GM18519 (cell line): Measurements from ENCODE around the gene FBXO46.
"Not testable (repeated sequence)": the region's sequence is repeated elsewhere in the genome, so short reads cannot be mapped to it uniquely, and the experiment has no call there.

Experiments used
- ATAC-seq: cut with Tn5 transposase; IDR thresholded peaks from one replicate; pipeline ENCODE4 v1.9.1; 2021; ENCODE audit warnings: mild to moderate bottlenecking, moderate library complexity; ENCODE audit not compliant: unreplicated experiment, low FRiP score

FBXO46 gene

GRCh38 chr19:45687599-45687998 is 43.1 kb downstream of the FBXO46 start:
- no peak for ATAC-seq

GRCh38 chr19:45685045-45685444 is 45.7 kb downstream of the FBXO46 start:
- ATAC-seq = not testable (repeated sequence)

- ATAC-seq = no peak
Observed at GRCh38 chr19:45682908-45683307, 47.8 kb downstream of the FBXO46 start.

DNA sequence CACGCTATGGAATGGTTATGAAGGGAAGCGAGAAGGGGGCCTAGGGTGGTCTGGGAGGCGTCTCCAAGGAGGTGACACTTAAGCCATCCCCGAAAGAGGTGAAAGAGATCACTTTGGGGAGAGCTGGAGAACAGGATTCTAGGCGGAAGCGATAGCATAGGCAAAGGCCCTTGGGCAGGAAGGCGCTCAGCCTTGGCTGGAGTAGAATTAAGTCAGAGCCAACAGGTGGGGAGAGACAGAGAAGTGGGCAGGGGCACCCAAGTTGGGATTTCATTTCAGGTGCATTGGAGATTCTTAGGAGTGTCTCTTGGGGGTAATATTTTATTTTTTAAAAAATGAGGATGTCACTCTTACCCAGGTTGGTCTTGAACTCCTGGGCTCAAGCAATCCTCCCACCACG is 48.6 kb downstream of the FBXO46 start:
- no peak for ATAC-seq

GRCh38 chr19:45681391-45682015 is 49.2 kb downstream of the FBXO46 start:
- ATAC-seq = peak; percentile 54

GRCh38 chr19:45677351-45678230 is 53.1 kb downstream of the FBXO46 start:
- ATAC-seq = no peak

DNA sequence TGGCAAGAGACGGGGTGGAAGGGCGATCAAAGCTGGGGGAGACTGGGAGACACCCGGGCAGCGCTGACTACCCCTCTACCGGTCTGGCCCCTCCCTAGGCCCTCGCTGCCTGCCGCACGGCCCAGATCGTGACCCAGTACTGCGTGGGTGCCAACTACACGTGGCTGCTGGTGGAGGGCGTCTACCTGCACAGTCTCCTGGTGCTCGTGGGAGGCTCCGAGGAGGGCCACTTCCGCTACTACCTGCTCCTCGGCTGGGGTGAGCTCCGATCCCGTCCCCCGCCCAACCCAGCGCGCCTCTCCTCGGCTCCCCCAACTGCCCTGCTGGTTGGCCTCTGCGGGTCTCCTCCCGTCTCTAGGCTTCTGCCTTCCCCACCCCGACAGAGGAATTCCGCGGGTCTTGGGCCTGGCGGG is 53.8 kb downstream of the FBXO46 start:
- no peak for ATAC-seq

- ATAC-seq = no peak
Observed at GRCh38 chr19:45674946-45675345, 55.8 kb downstream of the FBXO46 start.

GRCh38 chr19:45670670-45671453 is 59.8 kb downstream of the FBXO46 start:
- ATAC-seq = peak; percentile 43

DNA sequence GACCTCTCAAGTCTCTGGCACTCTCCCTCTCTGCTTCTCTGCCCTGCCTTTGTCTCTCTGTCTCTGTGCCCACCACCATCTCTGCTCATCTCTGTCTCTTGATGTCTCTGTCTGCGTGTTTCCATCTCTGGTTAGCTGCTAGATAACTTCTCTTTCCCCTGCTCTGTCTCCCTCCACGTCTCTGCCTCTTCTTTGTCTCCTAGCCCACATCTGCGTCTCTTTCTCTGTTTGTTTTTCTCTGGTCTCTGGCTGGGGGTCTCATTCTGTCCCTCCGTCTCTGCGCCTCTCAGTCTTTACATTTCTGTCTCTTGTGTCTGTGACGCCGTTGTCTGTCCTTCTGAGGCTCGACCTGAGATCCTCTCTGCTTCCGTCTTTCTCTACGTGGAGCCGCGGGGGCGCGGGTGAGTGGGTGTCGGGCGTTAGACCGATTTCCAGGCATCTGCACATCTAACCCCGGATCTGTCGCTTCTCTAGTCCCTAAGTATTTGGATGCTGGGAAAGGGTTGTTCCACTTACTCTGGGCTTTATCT is 62.3 kb downstream of the FBXO46 start:
- no peak for ATAC-seq

DNA sequence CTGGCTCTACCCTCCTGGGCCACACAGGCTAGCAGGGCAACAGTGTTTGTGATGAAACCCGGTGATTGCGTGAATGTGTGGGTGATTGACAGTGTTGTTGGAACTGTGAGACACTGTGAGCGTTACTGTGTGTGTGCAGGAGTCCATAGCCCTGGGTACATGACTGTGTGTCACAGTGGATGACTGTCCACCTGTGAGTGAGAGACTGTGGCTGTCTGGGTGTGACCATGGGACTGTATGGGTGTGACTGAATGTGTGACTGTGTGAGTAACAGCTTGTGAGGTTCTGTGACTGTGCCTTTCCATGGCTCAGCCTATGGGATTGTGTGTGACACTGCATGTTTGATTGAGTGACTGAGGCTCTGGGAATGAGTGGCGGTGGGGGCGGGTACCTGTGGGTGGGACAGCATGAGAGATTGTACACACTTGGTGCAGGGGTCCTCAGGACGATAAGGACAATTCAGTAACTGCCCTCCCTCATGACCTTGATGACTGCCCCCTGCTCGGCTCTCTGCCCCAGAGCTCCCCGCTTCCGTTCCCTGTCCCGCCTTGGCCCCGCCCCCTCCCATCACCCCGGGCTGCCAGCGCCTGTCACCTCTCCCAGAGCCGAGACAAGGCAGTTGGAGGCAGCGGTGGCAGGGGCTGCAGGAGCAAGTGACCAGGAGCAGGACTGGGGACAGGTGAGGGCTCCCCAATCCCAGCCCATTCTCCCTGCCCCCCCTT is 62.9 kb downstream of the FBXO46 start, which contains the start of gene GIPR:
TSS of gene GIPR (plus strand) at position 602 of the 722 bp plus-strand sequence. CDS start 1,300 bp downstream, outside the sequence.
- ATAC-seq = no peak

DNA sequence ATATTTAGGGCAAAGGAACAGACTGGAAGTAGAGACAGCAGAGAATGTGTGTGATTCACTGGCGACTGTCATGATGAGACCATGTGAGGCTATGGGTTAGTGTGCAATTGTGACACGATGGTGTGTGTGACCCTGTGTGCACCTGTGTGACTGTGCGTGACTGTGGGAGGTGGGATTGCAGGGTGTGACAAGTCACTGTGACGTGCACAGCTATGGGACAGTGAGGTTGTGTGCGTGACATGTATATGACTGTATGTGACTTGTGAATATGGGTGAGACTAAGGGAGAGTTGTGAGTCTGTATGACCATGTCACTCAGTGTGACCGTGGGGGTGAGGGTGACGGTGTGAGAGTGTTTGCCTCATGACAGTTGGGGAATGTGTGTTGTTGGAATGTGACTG is 66.1 kb downstream of the FBXO46 start:
- no peak for ATAC-seq

DNA sequence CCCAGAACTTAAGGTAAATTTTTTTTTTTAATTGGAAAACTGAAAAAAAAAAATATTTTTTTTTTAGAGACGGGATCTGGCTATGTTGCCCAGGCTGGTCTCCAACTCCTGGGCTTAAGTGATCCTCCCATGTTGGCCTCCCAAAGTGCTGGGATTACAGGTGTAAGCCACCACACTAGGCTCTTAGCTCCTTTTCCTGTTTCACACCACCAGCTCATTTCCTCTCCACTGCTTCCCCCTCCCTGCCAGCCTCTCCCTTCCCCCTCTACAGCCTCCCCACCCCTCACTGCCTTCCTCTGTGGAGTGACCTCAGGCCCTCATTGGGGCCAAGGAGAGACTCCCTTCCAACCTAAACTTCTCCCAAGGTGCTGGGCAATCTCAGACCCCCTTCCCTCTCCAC is 66.9 kb downstream of the FBXO46 start:
- no peak for ATAC-seq

- ATAC-seq = no peak
Observed at GRCh38 chr19:45660636-45661035, 70.1 kb downstream of the FBXO46 start.
